MM.1S (cell line): ENCODE data around the gene PRR19.

ENCODE experiments used
- DNase-seq: peaks from one replicate; pipeline ENCODE4 v3.0.0-alpha.2; 2015
- H2AFZ ChIP-seq: fragments of 300-600 bp; sonication (generic); 2 replicates; pipeline ENCODE4 v1.6.0; 2016; ENCODE audit warnings: antibody characterized with exemption, low read length
- H3F3A ChIP-seq: fragments of 300-600 bp; sonication (generic); 2 replicates; pipeline ENCODE4 v1.6.1; 2016; ENCODE audit warnings: mild to moderate bottlenecking, antibody characterized with exemption, low read length, moderate library complexity, mixed read lengths; ENCODE audit not compliant: insufficient read depth
- H3K27ac ChIP-seq: fragments of 300-600 bp; sonication (generic); 2 replicates; pipeline ENCODE4 v1.5.1; 2016; ENCODE audit warnings: mild to moderate bottlenecking, low read length
- H3K27me3 ChIP-seq: fragments of 300-600 bp; sonication (generic); replicated peaks from 2 replicates; pipeline ENCODE4 v1.6.0; 2016; ENCODE audit warnings: low read length; ENCODE audit not compliant: insufficient read depth
- H3K36me3 ChIP-seq: fragments of 300-600 bp; sonication (generic); replicated peaks from 2 replicates; pipeline ENCODE4 v1.6.1; 2016; ENCODE audit warnings: mild to moderate bottlenecking, low read length, mixed read lengths; ENCODE audit not compliant: insufficient read depth
- H3K4me1 ChIP-seq: fragments of 300-600 bp; sonication (generic); 2 replicates; pipeline ENCODE4 v1.6.1; 2016; ENCODE audit warnings: low read length, mixed read lengths
- H3K4me2 ChIP-seq: fragments of 300-600 bp; sonication (generic); 2 replicates; pipeline ENCODE4 v1.6.0; 2016; ENCODE audit warnings: low read depth, low read length
- H3K4me3 ChIP-seq: fragments of 300-600 bp; sonication (generic); 2 replicates; pipeline ENCODE4 v1.5.1; 2016; ENCODE audit warnings: low read length, mixed read lengths
- H3K79me2 ChIP-seq: fragments of 300-600 bp; sonication (generic); 2 replicates; pipeline ENCODE4 v1.6.1; 2016; ENCODE audit warnings: mixed run types, low read length, mixed read lengths
- H3K9ac ChIP-seq: fragments of 300-600 bp; sonication (generic); 2 replicates; pipeline ENCODE4 v1.6.1; 2016; ENCODE audit warnings: low read length, mixed read lengths
- H3K9me2 ChIP-seq: fragments of 300-600 bp; sonication (generic); replicated peaks from 2 replicates; pipeline ENCODE4 v1.6.1; 2016; ENCODE audit warnings: mild to moderate bottlenecking, low read length, mixed read lengths; ENCODE audit not compliant: insufficient read depth
- H3K9me3 ChIP-seq: fragments of 300-600 bp; sonication (generic); replicated peaks from 2 replicates; pipeline ENCODE4 v1.6.1; 2016; ENCODE audit warnings: mild to moderate bottlenecking, low read length, mixed read lengths; ENCODE audit not compliant: insufficient read depth
- H4K20me1 ChIP-seq: fragments of 300-600 bp; sonication (generic); 2 replicates; pipeline ENCODE4 v1.6.1; 2016; ENCODE audit warnings: mild to moderate bottlenecking, low read length, moderate library complexity, mixed read lengths; ENCODE audit not compliant: insufficient read depth
- CTCF ChIP-seq: fragments of 300-600 bp; sonication (generic); IDR thresholded peaks from 2 replicates; pipeline ENCODE4 v1.5.1; 2016; ENCODE audit warnings: antibody characterized with exemption, low read length, mixed read lengths
- EZH2 ChIP-seq: fragments of 300-600 bp; sonication (generic); optimal IDR thresholded peaks from 2 replicates; pipeline ENCODE3; 2017; ENCODE audit warnings: low read depth, mild to moderate bottlenecking, antibody characterized with exemption, low read length, mixed read lengths
- EZH2phosphoT487 ChIP-seq: fragments of 300-600 bp; sonication (generic); IDR thresholded peaks from 2 replicates; pipeline ENCODE4 v1.6.1; 2018; ENCODE audit warnings: antibody characterized with exemption, low read length

Gene PRR19

GRCh38 chr19:42311657-42312056 is 9.7 kb downstream of the PRR19 start:
- H3K9me2 ChIP-seq, result no peaks in the 10 kb centered on the region
- TF ChIP-seq EZH2, result no peak
- TF ChIP-seq EZH2phosphoT487, result no peak
- no peak for TF ChIP-seq CTCF
- H3K4me3 ChIP-seq, result no peak overlapping the region
- no peak overlapping the region for H3K27ac ChIP-seq
- no peaks in the 10 kb centered on the region for H4K20me1 ChIP-seq
- peaks cover 37% of the 10 kb centered on the region for H3K27me3 ChIP-seq
- no peaks in the 10 kb centered on the region for H3K9me3 ChIP-seq
- no peak overlapping the region for H3K9ac ChIP-seq
- H2AFZ ChIP-seq, result no peak overlapping the region
- no peak for DNase-seq
- H3K36me3 ChIP-seq, result no peaks in the 10 kb centered on the region
- no peaks in the 10 kb centered on the region for H3K4me1 ChIP-seq
- H3K79me2 ChIP-seq, result no peaks in the 10 kb centered on the region
- no peak overlapping the region for H3K4me2 ChIP-seq
- H3F3A ChIP-seq, result no peaks in the 10 kb centered on the region

- Histone ChIP-seq H4K20me1 (no peaks in the 10 kb centered on the region), H2AFZ (no peak overlapping the region), H3K9me3 (no peaks in the 10 kb centered on the region), H3K9me2 (no peaks in the 10 kb centered on the region), H3K9ac (no peak overlapping the region), H3K27me3 (peaks cover 37% of the 10 kb centered on the region), H3K36me3 (no peaks in the 10 kb centered on the region), H3F3A (no peaks in the 10 kb centered on the region), H3K4me3 (no peak overlapping the region), H3K4me2 (peak overlapping the region; percentile 81; the same call in 1 of the 2 replicates), H3K79me2 (no peaks in the 10 kb centered on the region), H3K27ac (no peak overlapping the region), H3K4me1 (peaks cover 3% of the 10 kb centered on the region; the same call in 1 of the 2 replicates)
- DNase-seq, result no peak
- TF ChIP-seq EZH2 (no peak), CTCF (no peak), EZH2phosphoT487 (no peak)
Measured at GRCh38 chr19:42312370-42312769, 10.4 kb downstream of the PRR19 start.

GRCh38 chr19:42313096-42313839 is 11.3 kb downstream of the PRR19 start, which contains the start of gene TMEM145:
TMEM145 (plus strand) TSS chr19:42313309; CDS start chr19:42313377, 68 bp downstream.
- Histone ChIP-seq H3K4me3 (peak within 1 kb of the TSS; percentile 57), H3K9me3 (no peaks in the 10 kb centered on the region), H3K9ac (no peak within 1 kb of the TSS), H3K79me2 (no peaks in the 10 kb centered on the region), H3K4me1 (peaks cover 3% of the 10 kb centered on the region; the same call in 1 of the 2 replicates), H3K27ac (no peak within 1 kb of the TSS), H2AFZ (0 out of 2 replicates have a peak within 1 kb of the TSS, but pooled peaks have one; percentile 35), H3F3A (no peaks in the 10 kb centered on the region), H3K4me2 (peak within 1 kb of the TSS; percentile 81), H3K36me3 (no peaks in the 10 kb centered on the region), H4K20me1 (no peaks in the 10 kb centered on the region), H3K9me2 (no peaks in the 10 kb centered on the region), H3K27me3 (peaks cover 37% of the 10 kb centered on the region)
- DNase-seq, result peak; percentile 27
- TF ChIP-seq EZH2 (no peak), CTCF (peak; percentile 13; the same call in 1 of the 2 replicates)
